GM12878 (cell line): ENCODE results near the gene TPRN. TPM values are rescaled to one million over a fixed set of nuclear protein-coding genes. Genes with fewer than 3 reads are reported as not detected.

Source experiments
- ATAC-seq: fragments of 200-7000 bp; cut with Tn5 transposase; 3 replicates; pipeline ENCODE4 v1.9.1; 2020; ENCODE audit warnings: mild to moderate bottlenecking, moderate library complexity
- BruUV-seq: library from RNA; stranded (reverse); fragments of 400-500 nt; replicated peaks from 2 replicates; lab custom pipeline; 2021; lab: Mats Ljungman, UMichigan
- CTCF ChIA-PET: fragments of 300-600 bp; sonication (Branson Sonifier 250); formaldehyde crosslinking; extraction: SDS; loops from one replicate; lab custom pipeline; 2021; ENCODE audit warnings: inconsistent platforms; lab: Yijun Ruan, JAX
- POLR2A ChIA-PET: fragments of 350-600 bp; formaldehyde crosslinking; extraction: SDS; loops from one replicate; lab custom pipeline; 2021; ENCODE audit warnings: inconsistent platforms; lab: Charles Lee
- RAD21 ChIA-PET: fragments of 300-600 bp; sonication (Branson Sonifier 250); formaldehyde crosslinking; loops from one replicate; lab custom pipeline; 2023; ENCODE audit warnings: antibody characterized with exemption; ENCODE audit not compliant: unreplicated experiment; lab: Charles Lee
- SMC1A ChIA-PET: fragments of 300-600 bp; sonication (Branson Sonifier 250); formaldehyde crosslinking; loops from one replicate; lab custom pipeline; 2023; ENCODE audit not compliant: unreplicated experiment, uncharacterized antibody; lab: Charles Lee
- DNase-seq: peaks from one replicate; pipeline ENCODE4 v3.0.0-alpha.2; 2011; ENCODE audit warnings: low read depth, low spot score
- FAIRE-seq: peaks from 3 replicates; lab custom pipeline; 2011; peaks lifted over from hg19 to GRCh38; lab: Jason Lieb, UNC
- H2AFZ ChIP-seq: 2 replicates; pipeline ENCODE4 v1.6.0; 2011; ENCODE audit warnings: low read depth, low read length, control low read depth; ENCODE audit not compliant: control insufficient read depth
- H3K27ac ChIP-seq: 2 replicates; pipeline ENCODE4 v1.5.1; 2011; ENCODE audit warnings: control low read depth; ENCODE audit not compliant: control insufficient read depth, insufficient read depth
- H3K27me3 ChIP-seq, 2 experiments: replicated peaks in 1 of 2; 2 replicates each; pipeline versions ENCODE4 v1.6.0 to v1.6.1; 2011; ENCODE audit warnings: low read length in 1 of 2; ENCODE audit not compliant: control insufficient read depth in 2 of 2, insufficient read depth in 2 of 2
- H3K36me3 ChIP-seq, 2 experiments: 2 replicates each; pipeline ENCODE4 v1.5.1; 2011; ENCODE audit warnings: low read length in 1 of 2; ENCODE audit not compliant: control insufficient read depth in 2 of 2, insufficient read depth in 2 of 2
- H3K4me1 ChIP-seq: 2 replicates; pipeline ENCODE4 v1.6.1; 2011; ENCODE audit warnings: mild to moderate bottlenecking, low read length, moderate library complexity, mixed read lengths; ENCODE audit not compliant: control insufficient read depth, insufficient read depth
- H3K4me2 ChIP-seq: 2 replicates; pipeline ENCODE4 v1.6.0; 2011; ENCODE audit warnings: control low read depth; ENCODE audit not compliant: control insufficient read depth, insufficient read depth
- H3K4me3 ChIP-seq: fragments of 200-600 bp; sonication (generic); 2 replicates; pipeline ENCODE4 v1.5.1; 2016
- H3K79me2 ChIP-seq: 2 replicates; pipeline ENCODE4 v1.6.0; 2011; ENCODE audit warnings: low read length; ENCODE audit not compliant: control insufficient read depth, insufficient read depth
- H3K9ac ChIP-seq: 2 replicates; pipeline ENCODE4 v1.8.0; 2011; ENCODE audit warnings: low read length, control low read depth, mixed read lengths; ENCODE audit not compliant: control insufficient read depth, insufficient read depth
- H3K9me3 ChIP-seq: replicated peaks from 3 replicates; pipeline ENCODE4 v1.5.1; 2011; ENCODE audit warnings: mild to moderate bottlenecking, low read length; ENCODE audit not compliant: control insufficient read depth, insufficient read depth
- H4K20me1 ChIP-seq: 2 replicates; pipeline ENCODE4 v1.6.0; 2011; ENCODE audit not compliant: control insufficient read depth, insufficient read depth
- BRCA1 ChIP-seq: IDR thresholded peaks from 2 replicates; pipeline ENCODE4 v1.6.1; 2011; ENCODE audit warnings: low read depth, low read length, improper control_type of control experiment
- HDAC6 ChIP-seq: fragments of 200-600 bp; sonication (generic); IDR thresholded peaks from one replicate; pipeline ENCODE4 v1.8.0; 2017; ENCODE audit warnings: antibody characterized with exemption; ENCODE audit not compliant: unreplicated experiment
- IKZF2 ChIP-seq, 2 experiments: fragments of 450-650 bp; IDR thresholded peaks; 2 replicates each; pipeline ENCODE4 v1.6.1; 2017; ENCODE audit warnings: mild to moderate bottlenecking in 2 of 2, moderate library complexity in 2 of 2
- KDM1A ChIP-seq: fragments of 200-600 bp; sonication (generic); IDR thresholded peaks from 2 replicates; pipeline ENCODE4 v1.6.1; 2016; ENCODE audit warnings: borderline replicate concordance
- MTA2 ChIP-seq: fragments of 450-650 bp; IDR thresholded peaks from 2 replicates; pipeline ENCODE4 v1.6.1; 2016; ENCODE audit warnings: low read depth, mild to moderate bottlenecking, moderate library complexity
- NFXL1 ChIP-seq: fragments of 450-650 bp; IDR thresholded peaks from 2 replicates; pipeline ENCODE4 v1.6.1; 2017; ENCODE audit warnings: antibody characterized with exemption, mild to moderate bottlenecking, borderline replicate concordance
- POLR2AphosphoS5 ChIP-seq: IDR thresholded peaks from 2 replicates; pipeline ENCODE4 v1.6.1; 2011; ENCODE audit warnings: mild to moderate bottlenecking, low read length, inconsistent platforms
- POU2F2 ChIP-seq: IDR thresholded peaks from 3 replicates; pipeline ENCODE4 v1.6.1; 2011; ENCODE audit warnings: low read depth, mild to moderate bottlenecking, low read length, borderline replicate concordance
- RAD51 ChIP-seq: fragments of 450-650 bp; IDR thresholded peaks from 2 replicates; pipeline ENCODE4 v1.6.1; 2016; ENCODE audit warnings: moderate library complexity, mild to moderate bottlenecking, inconsistent platforms
- SMAD5 ChIP-seq: IDR thresholded peaks from 2 replicates; pipeline ENCODE4 v1.6.1; 2016; ENCODE audit warnings: antibody characterized with exemption, low read depth
- TARDBP ChIP-seq: IDR thresholded peaks from 2 replicates; pipeline ENCODE4 v1.6.1; 2016; ENCODE audit warnings: borderline replicate concordance
- ZNF622 ChIP-seq: fragments of 450-650 bp; IDR thresholded peaks from 2 replicates; pipeline ENCODE4 v1.6.1; 2017; ENCODE audit warnings: mild to moderate bottlenecking, inconsistent platforms
- WGBS: methylation state at CpG from one replicate; pipeline ENCODE4 v1.1.6; 2016; ENCODE audit warnings: low lambda C conversion rate; ENCODE audit not compliant: insufficient replicate concordance, insufficient coverage; ENCODE audit errors: missing lambda C conversion rate; 5-methylcytosine and 5-hydroxymethylcytosine counted together
- in situ Hi-C: fragments of 300-500 bp; cut with MboI; formaldehyde crosslinking; loops from 9 replicates; pipeline ENCODE4 v1.14.3; 2018; ENCODE audit warnings: mixed read lengths
- intact Hi-C: fragments of 100-400 bp; cut with micrococcal nuclease; formaldehyde crosslinking; loops from one replicate; pipeline ENCODE4 v1.14.2; 2022; ENCODE audit not compliant: unreplicated experiment
- polyA plus RNA-seq, 11 experiments: library from polyadenylated mRNA; depleted of rRNA in 4 of 11; unstranded in 6 of 11; stranded (reverse) in 5 of 11; fragments of >200 nt; fragmentation: Nextera tagmentation in 4 of 11; fragmentation: Illumina TruSeq in 1 of 11; extraction: Ambion mirVana in 4 of 11; extraction: Trizol in 1 of 11; gene quantifications; 1 replicate in 1 of 11; 2 replicates in 10 of 11; pipeline versions ENCODE4 v1.2.1 to v1.2.3, GENCODE V29; 2011 to 2016; ENCODE audit warnings: inconsistent platforms in 2 of 11, missing spikeins in 2 of 11, low read depth in 1 of 11
- total RNA-seq, 4 experiments: library from RNA; depleted of rRNA in 3 of 4; stranded (reverse); fragments of >200 nt in 3 of 4; fragmentation: Illumina TruSeq in 1 of 4; extraction: Trizol in 1 of 4; gene quantifications; 2 replicates each; pipeline versions ENCODE4 v1.2.1 to v1.2.3, GENCODE V29; 2013 to 2021
- TF ChIP-seq, protein P1 (sequence below): IDR thresholded peaks from 2 replicates; pipeline ENCODE4 v1.6.1; 2011; ENCODE audit warnings: borderline replicate concordance, low read depth, mild to moderate bottlenecking, moderate library complexity, mixed read lengths, low read length; ENCODE audit not compliant: insufficient read depth; ENCODE audit errors: extremely low read length
- TF ChIP-seq, protein P2 (sequence below), 3 experiments: IDR thresholded peaks in 2 of 3; conservative IDR thresholded peaks in 1 of 3; 2 replicates each; pipeline ENCODE4 v1.5.1; 2011; ENCODE audit warnings: low read depth in 3 of 3, low read length in 3 of 3, mild to moderate bottlenecking in 3 of 3, control low read depth in 2 of 3, moderate library complexity in 2 of 3, inconsistent platforms in 1 of 3, mixed read lengths in 1 of 3; ENCODE audit not compliant: control insufficient read depth in 2 of 3, insufficient read depth in 1 of 3; ENCODE audit errors: extremely low read depth in 1 of 3
- TF ChIP-seq, protein P3 (sequence below): fragments of 450-650 bp; IDR thresholded peaks from 2 replicates; pipeline ENCODE4 v1.6.1; 2017; ENCODE audit warnings: borderline replicate concordance

TPRN gene
- total and polyA plus RNA-seq, 10 of the 15 experiments (the other 5 are each of a cell fraction or from before 2014, with no cell fraction given), result 0.18 to 19.5 (median 3.1) TPM

DNA sequence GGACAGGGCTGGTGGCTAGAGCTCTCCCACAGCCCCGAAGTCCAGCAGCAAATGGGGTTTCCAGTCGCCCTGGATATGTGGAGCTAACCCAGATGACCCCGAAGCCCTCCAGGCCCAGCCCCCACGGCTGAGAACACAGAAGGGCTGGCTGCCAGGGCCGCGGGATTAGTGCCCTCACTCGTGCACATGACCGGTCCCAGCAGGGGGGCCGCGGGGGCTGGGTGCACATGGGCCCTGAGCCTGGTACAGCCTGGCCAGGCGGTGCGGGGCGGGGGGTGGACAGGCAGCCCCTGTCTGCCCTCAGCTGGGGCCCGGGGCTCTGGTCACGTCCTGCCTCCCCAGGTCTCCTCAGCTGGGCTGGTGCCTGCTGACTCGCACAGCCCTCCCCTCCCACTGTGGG is 6.2 kb downstream of the TPRN start:
- peaks cover 0 to 7% of the 10 kb centered on the region in 2 experiments; a peak in 2 of 4 replicates for H3K36me3 ChIP-seq
- no peak overlapping the region for H3K4me2 ChIP-seq
- peaks cover 5% of the 10 kb centered on the region; the same call in 1 of the 2 replicates for H4K20me1 ChIP-seq
- H3K9me3 ChIP-seq, result no peaks in the 10 kb centered on the region
- peaks cover 9% of the 10 kb centered on the region for H3K4me1 ChIP-seq
- 80% methylated on average over 16 of the region's 16 CpGs for WGBS
- H3K27me3 ChIP-seq, result no peaks in the 10 kb centered on the region
- in situ Hi-C loops, result no loop called here
- no peak overlapping the region for H3K4me3 ChIP-seq
- FAIRE-seq (no peak), DNase-seq (no peak), ATAC-seq (no peak)
- RAD21 ChIA-PET, result no interaction called here
- BruUV-seq, result no TSS peak
- H3K79me2 ChIP-seq, result peaks cover 11% of the 10 kb centered on the region
- no peak overlapping the region for H3K27ac ChIP-seq
- no peak overlapping the region for H3K9ac ChIP-seq
- TF ChIP-seq KDM1A (no peak), NFXL1 (no peak), BRCA1 (no peak), TARDBP (no peak), SMAD5 (no peak), RAD51 (no peak), MTA2 (no peak), HDAC6 (no peak), POU2F2 (no peak), ZNF622 (no peak), IKZF2 (IDR thresholded peaks at IDR 0.05) (no peak), POLR2AphosphoS5 (no peak)
- TF ChIP-seq, protein P1, sequence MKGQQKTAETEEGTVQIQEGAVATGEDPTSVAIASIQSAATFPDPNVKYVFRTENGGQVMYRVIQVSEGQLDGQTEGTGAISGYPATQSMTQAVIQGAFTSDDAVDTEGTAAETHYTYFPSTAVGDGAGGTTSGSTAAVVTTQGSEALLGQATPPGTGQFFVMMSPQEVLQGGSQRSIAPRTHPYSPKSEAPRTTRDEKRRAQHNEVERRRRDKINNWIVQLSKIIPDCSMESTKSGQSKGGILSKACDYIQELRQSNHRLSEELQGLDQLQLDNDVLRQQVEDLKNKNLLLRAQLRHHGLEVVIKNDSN, result no peak
- TF ChIP-seq, protein P2, sequence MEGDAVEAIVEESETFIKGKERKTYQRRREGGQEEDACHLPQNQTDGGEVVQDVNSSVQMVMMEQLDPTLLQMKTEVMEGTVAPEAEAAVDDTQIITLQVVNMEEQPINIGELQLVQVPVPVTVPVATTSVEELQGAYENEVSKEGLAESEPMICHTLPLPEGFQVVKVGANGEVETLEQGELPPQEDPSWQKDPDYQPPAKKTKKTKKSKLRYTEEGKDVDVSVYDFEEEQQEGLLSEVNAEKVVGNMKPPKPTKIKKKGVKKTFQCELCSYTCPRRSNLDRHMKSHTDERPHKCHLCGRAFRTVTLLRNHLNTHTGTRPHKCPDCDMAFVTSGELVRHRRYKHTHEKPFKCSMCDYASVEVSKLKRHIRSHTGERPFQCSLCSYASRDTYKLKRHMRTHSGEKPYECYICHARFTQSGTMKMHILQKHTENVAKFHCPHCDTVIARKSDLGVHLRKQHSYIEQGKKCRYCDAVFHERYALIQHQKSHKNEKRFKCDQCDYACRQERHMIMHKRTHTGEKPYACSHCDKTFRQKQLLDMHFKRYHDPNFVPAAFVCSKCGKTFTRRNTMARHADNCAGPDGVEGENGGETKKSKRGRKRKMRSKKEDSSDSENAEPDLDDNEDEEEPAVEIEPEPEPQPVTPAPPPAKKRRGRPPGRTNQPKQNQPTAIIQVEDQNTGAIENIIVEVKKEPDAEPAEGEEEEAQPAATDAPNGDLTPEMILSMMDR (IDR thresholded peaks at IDR 0.05 in 2 of 3, conservative IDR thresholded peaks at IDR 0.05 in 1 of 3; ENCODE audit: control insufficient read depth in 2 of 3, extremely low read depth in 1 of 3, insufficient read depth in 1 of 3, low read depth in 3 of 3, low read length in 3 of 3), result no peak
- TF ChIP-seq, protein P3, sequence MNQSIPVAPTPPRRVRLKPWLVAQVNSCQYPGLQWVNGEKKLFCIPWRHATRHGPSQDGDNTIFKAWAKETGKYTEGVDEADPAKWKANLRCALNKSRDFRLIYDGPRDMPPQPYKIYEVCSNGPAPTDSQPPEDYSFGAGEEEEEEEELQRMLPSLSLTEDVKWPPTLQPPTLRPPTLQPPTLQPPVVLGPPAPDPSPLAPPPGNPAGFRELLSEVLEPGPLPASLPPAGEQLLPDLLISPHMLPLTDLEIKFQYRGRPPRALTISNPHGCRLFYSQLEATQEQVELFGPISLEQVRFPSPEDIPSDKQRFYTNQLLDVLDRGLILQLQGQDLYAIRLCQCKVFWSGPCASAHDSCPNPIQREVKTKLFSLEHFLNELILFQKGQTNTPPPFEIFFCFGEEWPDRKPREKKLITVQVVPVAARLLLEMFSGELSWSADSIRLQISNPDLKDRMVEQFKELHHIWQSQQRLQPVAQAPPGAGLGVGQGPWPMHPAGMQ, result no peak
- H2AFZ ChIP-seq, result no peak overlapping the region
- SMC1A ChIA-PET, result no interaction called here
- CTCF ChIA-PET, result interaction anchor here (1.1 kb wide), 2 partner anchors 43 to 165 kb away, joined by 3 to 5 read pairs; no protein-coding TSS in a partner anchor
- POLR2A ChIA-PET, result interaction anchor here (2.8 kb wide), 1 partner anchor 30 kb away, joined by 10 read pairs; the partner anchor contains the start of gene CYSRT1
- intact Hi-C loops, result no loop called here
